ENCODE data around the gene CCNJL.

GRCh38 chr5:160231783-160232342 lies 80.5 kb downstream of the CCNJL start:
- no peak for TF ChIP-seq CTCF (IDR thresholded peaks at IDR 0.05; ENCODE audit: low read depth, low read length)
- TF ChIP-seq POLR2A (IDR thresholded peaks at IDR 0.05; ENCODE audit: extremely low read depth, insufficient read length), result no peak
- TF ChIP-seq MYC (IDR thresholded peaks at IDR 0.05; ENCODE audit: low read depth, low read length), result no peak
- no peak for TF ChIP-seq MAX (IDR thresholded peaks at IDR 0.05; ENCODE audit: low read depth, low read length)

Data from NB4 (cell line).